A673 (cell line): ENCODE data around the gene MMS22L. TPM values are rescaled to one million over a fixed set of nuclear protein-coding genes. Genes with fewer than 3 reads are reported as not detected.

Experiments
- BruUV-seq: library from RNA; stranded (reverse); fragments of 400-500 nt; replicated peaks from 2 replicates; lab custom pipeline; 2021; lab: Mats Ljungman, UMichigan
- CTCF ChIA-PET: fragments of 300-600 bp; sonication (Branson Sonifier 250); formaldehyde crosslinking; loops from one replicate; lab custom pipeline; 2022; ENCODE audit warnings: antibody characterized with exemption; lab: Charles Lee
- POLR2A ChIA-PET: fragments of 300-600 bp; sonication (Branson Sonifier 250); formaldehyde crosslinking; loops from one replicate; lab custom pipeline; 2022; ENCODE audit warnings: antibody characterized with exemption; ENCODE audit not compliant: low non-redundant PET; lab: Charles Lee
- DNase-seq: peaks from one replicate; pipeline ENCODE4 v3.0.0-alpha.2; 2015; ENCODE audit warnings: low spot score
- H3K27ac ChIP-seq: fragments of 200-600 bp; sonication (generic); 2 replicates; pipeline ENCODE4 v1.5.1; 2016; ENCODE audit warnings: mixed run types, low read depth, mild to moderate bottlenecking, mixed read lengths, antibody characterized with exemption, low read length; ENCODE audit not compliant: poor library complexity, severe bottlenecking
- H3K27me3 ChIP-seq: fragments of 200-600 bp; sonication (generic); replicated peaks from 2 replicates; pipeline ENCODE4 v1.6.1; 2017; ENCODE audit warnings: mixed run types, low read depth, mild to moderate bottlenecking, mixed read lengths, antibody characterized with exemption, low read length; ENCODE audit not compliant: insufficient read depth, poor library complexity
- H3K36me3 ChIP-seq: fragments of 200-600 bp; sonication (generic); 2 replicates; pipeline ENCODE4 v1.6.1; 2016; ENCODE audit warnings: mixed run types, mild to moderate bottlenecking, mixed read lengths, antibody characterized with exemption, low read length; ENCODE audit not compliant: insufficient read depth, poor library complexity, severe bottlenecking
- H3K4me1 ChIP-seq: fragments of 200-600 bp; sonication (generic); 2 replicates; pipeline ENCODE4 v1.6.1; 2017; ENCODE audit warnings: mixed run types, mild to moderate bottlenecking, mixed read lengths, antibody characterized with exemption, low read length; ENCODE audit not compliant: insufficient read depth, poor library complexity, severe bottlenecking
- H3K4me3 ChIP-seq: fragments of 200-600 bp; sonication (generic); 2 replicates; pipeline ENCODE4 v1.5.1; 2016; ENCODE audit warnings: low read depth, mixed run types, mild to moderate bottlenecking, mixed read lengths, low read length; ENCODE audit not compliant: poor library complexity, severe bottlenecking
- H3K9me3 ChIP-seq: fragments of 200-600 bp; sonication (generic); 2 replicates; pipeline ENCODE4 v1.6.1; 2016; ENCODE audit warnings: mixed run types, low read depth, mild to moderate bottlenecking, mixed read lengths, antibody characterized with exemption, low read length; ENCODE audit not compliant: poor library complexity, severe bottlenecking
- CTCF ChIP-seq: fragments of 300-800, 200-600 bp; sonication (generic); conservative IDR thresholded peaks from 2 replicates; pipeline ENCODE4 v1.5.1; 2017; ENCODE audit warnings: low read depth, mild to moderate bottlenecking, antibody characterized with exemption, low read length, moderate library complexity, mixed read lengths
- EZH2 ChIP-seq: fragments of 200-600 bp; sonication (generic); IDR thresholded peaks from 2 replicates; pipeline ENCODE4 v1.6.1; 2017; ENCODE audit warnings: borderline replicate concordance, low read depth, mild to moderate bottlenecking, mixed read lengths, antibody characterized with exemption, low read length; ENCODE audit not compliant: poor library complexity, severe bottlenecking
- intact Hi-C: fragments of 100-400 bp; cut with micrococcal nuclease; formaldehyde crosslinking; loops from one replicate; pipeline ENCODE4 v1.10.0; 2022; ENCODE audit not compliant: unreplicated experiment
- total RNA-seq: library from RNA; stranded (reverse); gene quantifications from 2 replicates; pipeline ENCODE4 v1.2.3, GENCODE V29; 2021

MMS22L gene
- total RNA-seq, 1 experiment from 2014 or later = 59.2 TPM

- Histone ChIP-seq H3K9me3 (no peaks in the 10 kb centered on the region), H3K4me3 (no peak overlapping the region), H3K27me3 (no peaks in the 10 kb centered on the region), H3K36me3 (peaks cover 5% of the 10 kb centered on the region), H3K4me1 (no peaks in the 10 kb centered on the region), H3K27ac (no peak overlapping the region)
- POLR2A ChIA-PET = no interaction called here
- intact Hi-C loops = no loop called here
- no TSS peak for BruUV-seq
- CTCF ChIA-PET = no interaction called here
- DNase-seq = no peak
- no peak for TF ChIP-seq CTCF
- no peak for TF ChIP-seq EZH2
These were observed 137.3 kb downstream of the MMS22L start for GRCh38 chr6:97145691-97146090.

- Histone ChIP-seq H3K27me3 (no peaks in the 10 kb centered on the region), H3K4me1 (peaks cover 4% of the 10 kb centered on the region), H3K4me3 (no peak overlapping the region), H3K27ac (no peak overlapping the region), H3K9me3 (no peaks in the 10 kb centered on the region), H3K36me3 (no peaks in the 10 kb centered on the region)
- POLR2A ChIA-PET = no interaction called here
- DNase-seq = no peak
- BruUV-seq = no TSS peak
- intact Hi-C loops = no loop called here
- CTCF ChIA-PET = no interaction called here
- TF ChIP-seq EZH2 (no peak), CTCF (no peak)
These were observed 141.3 kb downstream of the MMS22L start for GRCh38 chr6:97141756-97142155.

GRCh38 chr6:97138581-97138980, 144.4 kb downstream of the MMS22L start:
- H3K9me3 ChIP-seq = no peaks in the 10 kb centered on the region
- H3K27me3 ChIP-seq = no peaks in the 10 kb centered on the region
- no peaks in the 10 kb centered on the region for H3K36me3 ChIP-seq
- H3K4me1 ChIP-seq = peaks cover 16% of the 10 kb centered on the region
- H3K4me3 ChIP-seq = no peak overlapping the region
- ChIA-PET POLR2A (no interaction called here), CTCF (no interaction called here)
- no TSS peak for BruUV-seq
- TF ChIP-seq CTCF = no peak
- no peak for TF ChIP-seq EZH2
- intact Hi-C loops = no loop called here
- no peak for DNase-seq
- no peak overlapping the region for H3K27ac ChIP-seq
